Amniotic epithelial cell (primary cell): ENCODE results near the gene RPLP1.

ENCODE experiments used
- DNase-seq: peaks from one replicate; pipeline ENCODE4 v3.0.0-alpha.2; 2010; ENCODE audit warnings: low read depth

The RPLP1 gene

DNA sequence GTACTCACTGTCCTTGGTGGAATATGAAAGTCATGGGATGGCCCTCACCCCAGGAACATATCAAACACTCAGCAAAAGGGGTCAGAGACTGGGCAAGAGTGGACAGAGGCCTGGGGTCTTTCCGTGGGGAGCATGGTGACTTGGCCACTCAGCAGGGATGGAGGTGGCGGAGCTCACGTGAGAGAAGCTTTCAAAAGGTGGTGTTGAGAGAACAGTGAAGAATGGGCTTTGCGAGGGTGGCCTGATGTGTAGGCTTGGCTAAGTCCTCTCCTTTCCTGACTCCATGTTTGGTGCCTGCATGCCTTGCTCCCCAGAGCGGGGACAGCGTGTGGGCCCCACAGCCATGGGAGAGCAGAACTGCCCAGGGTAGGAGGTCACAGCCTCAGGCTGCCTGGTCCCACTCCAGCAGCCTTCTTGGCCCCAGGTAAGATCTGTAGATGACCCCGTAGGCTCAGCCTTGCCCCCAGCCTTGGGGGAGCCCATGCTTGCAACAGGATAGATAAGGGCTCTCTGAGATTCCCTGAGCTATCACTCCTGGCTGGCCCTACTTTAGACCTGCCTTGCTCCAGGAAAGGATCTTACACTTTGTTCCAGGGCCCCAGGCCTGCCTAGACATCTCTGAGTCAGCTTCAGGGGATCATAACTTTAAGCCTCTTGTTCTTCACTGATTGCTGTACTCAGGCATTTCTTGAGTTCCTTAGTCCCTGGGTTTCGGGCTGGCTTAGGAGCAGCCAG lies 17.0 kb downstream of the RPLP1 start:
- peak; percentile 84 for DNase-seq

DNA sequence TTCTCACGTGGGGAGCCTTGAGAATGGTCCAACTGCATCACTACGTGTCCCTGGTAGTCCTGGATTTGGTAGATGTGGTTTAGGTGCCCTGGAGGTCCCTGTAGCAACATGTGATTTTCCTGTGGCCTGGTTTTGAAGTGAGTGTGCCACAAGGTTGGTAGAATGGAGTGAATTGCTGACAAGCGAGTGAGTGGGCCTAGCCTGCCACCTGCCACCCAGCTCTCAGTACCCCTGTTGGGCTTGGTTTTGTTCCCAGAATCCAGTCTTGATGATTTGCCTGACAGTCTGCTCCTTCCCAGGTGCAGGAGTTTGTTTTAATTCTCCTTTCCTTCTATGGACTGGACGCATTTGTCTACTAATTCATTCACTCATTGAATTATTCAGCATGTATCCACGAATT lies 19.4 kb downstream of the RPLP1 start:
- no peak for DNase-seq

GRCh38 chr15:69472562-69472961 lies 19.9 kb downstream of the RPLP1 start:
- DNase-seq: no peak

DNA sequence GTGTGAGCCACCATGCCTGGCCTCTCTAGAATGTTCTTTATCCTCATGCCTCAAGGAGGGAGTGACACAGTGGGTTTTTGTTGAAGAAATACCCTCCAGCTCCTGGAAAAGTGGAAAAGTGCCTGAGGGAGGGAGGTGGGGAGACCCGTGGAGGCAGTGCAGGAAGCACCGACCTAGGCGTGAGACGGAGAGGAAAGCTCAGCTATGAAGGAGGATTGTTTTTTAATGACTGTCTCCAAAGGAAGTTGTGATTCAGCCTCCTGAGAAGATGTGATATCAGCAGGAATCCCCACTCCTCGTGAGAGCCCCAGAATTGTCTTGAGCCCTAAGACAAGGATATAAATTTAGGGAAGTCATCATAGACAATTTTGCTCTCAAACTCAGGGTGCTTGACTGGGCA lies 21.7 kb downstream of the RPLP1 start:
- DNase-seq: peak; percentile 52

DNA sequence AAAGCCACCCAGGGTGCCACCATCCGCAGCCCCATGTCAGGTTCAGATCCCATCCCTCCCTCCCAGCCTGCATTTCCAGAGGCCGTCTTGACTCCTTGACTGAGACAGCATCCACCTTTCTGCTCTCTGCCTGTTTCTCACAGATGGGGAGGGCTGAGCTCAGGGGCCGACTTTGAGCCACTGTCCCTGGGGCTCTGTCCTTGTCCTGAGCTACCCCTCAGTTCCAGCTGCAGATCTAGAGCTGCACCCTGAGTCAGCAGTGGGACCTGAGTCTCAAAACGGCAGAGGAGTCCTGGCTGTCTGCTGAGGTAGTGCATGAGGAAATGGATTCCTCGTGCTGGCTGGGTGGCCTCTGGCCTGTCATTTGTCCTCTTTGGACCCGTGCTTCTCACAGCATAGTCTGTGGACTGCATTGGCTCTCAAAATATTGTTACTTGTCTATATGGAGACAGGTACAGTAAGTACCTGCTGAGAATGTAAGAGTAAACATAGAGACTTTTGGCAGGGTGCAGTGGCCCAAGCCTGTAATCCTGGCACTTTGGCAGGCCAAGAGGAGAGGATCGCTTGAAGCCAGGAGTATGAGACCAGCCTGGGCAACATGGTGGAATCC lies 22.3 kb downstream of the RPLP1 start:
- DNase-seq: no peak

- DNase-seq: peak; percentile 58
Observed at GRCh38 chr15:69475769-69476358, 23.2 kb downstream of the RPLP1 start.

DNA sequence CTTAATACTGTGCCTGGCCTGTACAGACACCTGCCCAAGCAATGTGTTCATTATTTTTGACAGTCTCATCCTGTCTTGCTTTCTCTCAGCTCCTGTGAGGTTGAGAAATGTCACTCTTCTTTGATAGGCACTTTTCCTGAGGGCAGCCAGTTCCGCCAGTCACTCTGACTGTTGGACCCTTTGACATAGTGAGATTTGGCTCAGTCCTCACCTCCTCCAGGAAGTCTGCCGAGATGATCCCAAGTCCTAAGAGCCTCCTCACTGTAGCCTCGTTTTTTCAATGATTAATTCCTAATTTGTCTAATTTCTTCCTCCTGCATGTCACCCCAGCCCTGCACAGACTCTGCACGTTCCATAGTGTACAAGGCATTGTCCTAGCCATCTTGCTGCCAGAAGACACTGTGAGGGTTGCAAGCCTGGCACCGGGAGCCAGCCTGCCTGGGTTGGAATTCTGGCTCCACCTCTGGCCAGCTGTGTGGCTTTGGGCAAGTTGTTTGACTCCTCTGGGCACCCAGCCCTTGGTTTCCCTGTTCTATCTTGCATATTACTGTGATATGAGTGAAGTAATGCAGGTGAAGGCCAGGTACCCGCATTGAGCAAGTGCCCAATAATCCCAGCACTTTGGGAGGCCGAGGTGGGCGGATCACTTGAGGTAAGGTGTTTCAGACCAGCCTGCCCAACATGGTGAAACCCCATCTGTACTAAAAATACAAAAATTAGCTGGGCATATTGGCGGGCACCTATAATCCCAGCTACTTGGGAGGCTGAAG lies 24.3 kb downstream of the RPLP1 start:
- DNase-seq: no peak

DNA sequence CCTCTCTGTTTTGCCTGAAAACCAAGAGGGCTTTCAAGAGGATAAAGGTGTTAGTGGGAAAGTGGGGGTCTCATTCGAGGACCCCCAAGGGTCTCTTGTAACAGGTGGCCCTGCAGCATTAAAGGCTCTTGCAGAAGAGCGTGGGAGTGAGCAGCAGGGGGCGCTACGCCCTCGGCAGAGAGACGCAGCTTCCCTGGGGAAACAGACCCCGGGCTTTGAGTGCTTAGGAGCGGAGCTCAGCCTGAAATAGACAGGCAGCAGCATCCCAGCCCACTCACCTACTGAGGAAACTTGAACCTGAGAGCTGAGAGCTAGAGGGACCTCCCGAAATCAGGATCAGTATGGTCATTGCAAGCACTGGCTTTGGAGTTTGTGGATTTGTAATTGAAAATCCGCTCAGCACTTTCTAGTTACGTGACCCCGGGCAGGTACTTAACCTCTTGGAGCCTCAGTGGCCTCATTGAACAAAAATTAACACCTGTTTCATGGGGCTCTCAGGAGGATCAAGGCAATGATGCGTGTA lies 25.7 kb downstream of the RPLP1 start:
- peak; percentile 51 for DNase-seq

DNA sequence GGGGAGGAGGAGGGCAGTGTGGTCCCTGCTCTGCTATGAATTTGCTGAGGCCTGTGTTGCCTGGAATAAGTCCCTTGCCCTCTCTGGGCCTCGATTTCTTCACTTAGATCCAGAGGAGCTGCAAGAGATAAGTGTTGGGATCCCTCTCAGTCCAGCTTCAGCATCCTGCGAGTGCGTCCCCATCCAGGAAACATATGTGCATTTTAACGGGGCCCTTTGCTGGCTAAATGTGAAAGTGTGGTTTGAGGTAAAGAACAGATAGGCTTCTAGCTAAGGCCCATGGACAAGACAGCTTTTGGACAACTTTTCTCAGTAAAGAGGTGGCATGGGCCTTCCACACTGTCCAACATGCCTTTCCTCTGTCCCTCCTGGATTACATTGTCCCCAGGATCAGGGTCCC lies 26.5 kb downstream of the RPLP1 start:
- no peak for DNase-seq

DNA sequence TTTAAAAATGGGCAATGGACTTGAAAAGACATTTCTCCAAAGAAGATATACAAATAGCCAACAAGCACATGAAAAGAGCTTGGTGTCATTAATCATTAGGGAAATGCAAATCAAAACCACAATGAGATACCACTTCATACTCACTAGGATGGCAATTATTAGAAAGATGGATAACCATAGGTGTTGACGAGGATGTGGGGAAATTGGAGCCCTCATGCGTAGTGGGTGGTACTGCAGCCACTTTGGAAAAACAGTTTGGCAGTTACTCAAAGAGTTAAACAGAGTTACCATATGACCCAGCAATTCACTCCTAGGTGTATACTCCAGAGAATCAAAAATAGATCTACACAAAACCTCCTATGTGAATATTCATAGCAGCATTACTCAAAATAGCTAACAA lies 27.4 kb downstream of the RPLP1 start:
- no peak for DNase-seq

GRCh38 chr15:69480932-69481331 lies 28.3 kb downstream of the RPLP1 start:
- no peak for DNase-seq

GRCh38 chr15:69482686-69483256 lies 30.2 kb downstream of the RPLP1 start:
- DNase-seq: no peak

- DNase-seq: no peak
Observed at GRCh38 chr15:69484837-69485236, 32.2 kb downstream of the RPLP1 start.

DNA sequence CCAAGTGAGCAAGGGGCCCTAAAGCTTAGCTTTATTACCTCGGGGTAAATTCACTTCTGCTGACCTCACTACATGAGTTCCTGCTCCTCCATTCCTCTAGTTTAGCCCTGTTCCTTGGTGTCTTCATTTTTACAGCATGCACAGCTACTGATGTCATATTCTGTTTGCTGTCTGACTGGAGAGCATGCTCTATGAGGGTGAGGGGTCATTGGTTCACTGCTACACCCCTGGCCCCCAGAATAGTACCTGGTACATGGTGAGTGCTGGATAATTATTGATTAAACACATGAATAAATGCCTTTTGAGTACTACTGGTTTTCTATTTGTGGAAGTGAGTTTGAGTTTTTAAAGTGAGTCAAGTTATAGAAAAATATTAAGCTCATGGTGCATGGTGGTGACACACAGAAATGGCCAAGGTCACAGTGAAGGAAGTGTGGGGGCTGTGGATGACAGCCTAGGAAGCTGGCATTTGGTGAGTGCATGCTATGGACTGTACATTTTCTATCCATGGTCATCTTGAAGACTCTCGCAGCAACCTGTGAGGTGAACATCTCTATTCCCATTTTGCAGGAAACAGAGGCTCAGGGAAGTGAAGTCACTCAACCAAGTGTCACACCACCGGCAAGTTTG lies 34.0 kb downstream of the RPLP1 start:
- DNase-seq: no peak

DNA sequence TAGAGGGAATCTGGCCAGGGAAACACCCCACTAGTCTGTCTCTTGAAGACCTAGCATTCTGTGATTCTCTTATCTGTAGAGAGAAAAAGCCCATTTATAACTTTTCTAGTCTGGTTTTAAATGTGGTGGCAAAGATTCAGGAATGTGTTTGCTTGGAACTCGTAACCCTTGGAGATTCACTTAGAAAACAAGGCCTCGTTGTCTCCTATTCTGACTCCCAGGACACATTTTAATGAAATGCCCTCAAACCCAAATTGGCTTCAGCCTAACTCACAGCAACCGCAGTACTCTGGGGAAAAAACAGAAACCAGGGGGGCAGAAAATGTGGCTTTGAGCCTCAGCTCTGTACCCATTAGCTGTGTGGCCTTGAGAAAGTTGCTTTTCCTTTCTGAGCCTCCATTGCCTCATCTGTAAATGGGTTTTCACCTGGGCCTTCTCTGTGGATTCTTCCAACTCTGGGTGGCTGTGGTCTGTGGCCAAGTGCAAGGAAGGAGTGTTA lies 36.5 kb downstream of the RPLP1 start:
- peak; percentile 67 for DNase-seq

- DNase-seq: no peak
Observed at GRCh38 chr15:69490356-69491037, 37.9 kb downstream of the RPLP1 start.

DNA sequence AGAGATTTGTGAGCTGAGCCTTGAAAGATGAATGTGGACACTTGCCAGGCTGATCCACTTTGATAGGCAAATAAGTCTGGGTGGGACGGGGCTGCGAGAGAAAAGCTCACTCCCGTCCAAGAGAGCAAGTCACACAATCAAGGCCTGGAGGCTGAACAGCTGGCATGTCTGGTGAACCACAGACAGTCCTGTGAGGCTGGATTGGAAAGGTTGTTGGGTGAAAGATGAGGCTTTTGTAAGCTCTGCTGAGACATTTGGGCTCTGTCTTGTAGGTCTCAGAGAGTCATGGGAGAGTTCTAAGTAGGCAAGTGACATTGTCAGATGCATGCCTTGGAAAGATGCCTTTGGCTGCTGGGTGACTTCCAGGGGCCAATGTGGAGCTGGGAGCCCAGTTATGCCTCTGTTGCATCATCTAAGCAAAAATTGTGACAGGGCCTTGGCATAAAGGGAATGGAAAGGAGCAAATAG lies 38.5 kb downstream of the RPLP1 start:
- no peak for DNase-seq

GRCh38 chr15:69493406-69493805 lies 40.8 kb downstream of the RPLP1 start:
- DNase-seq: no peak

- DNase-seq: no peak
Observed at GRCh38 chr15:69496001-69496400, 43.4 kb downstream of the RPLP1 start.

GRCh38 chr15:69497076-69497475 lies 44.5 kb downstream of the RPLP1 start:
- no peak for DNase-seq

DNA sequence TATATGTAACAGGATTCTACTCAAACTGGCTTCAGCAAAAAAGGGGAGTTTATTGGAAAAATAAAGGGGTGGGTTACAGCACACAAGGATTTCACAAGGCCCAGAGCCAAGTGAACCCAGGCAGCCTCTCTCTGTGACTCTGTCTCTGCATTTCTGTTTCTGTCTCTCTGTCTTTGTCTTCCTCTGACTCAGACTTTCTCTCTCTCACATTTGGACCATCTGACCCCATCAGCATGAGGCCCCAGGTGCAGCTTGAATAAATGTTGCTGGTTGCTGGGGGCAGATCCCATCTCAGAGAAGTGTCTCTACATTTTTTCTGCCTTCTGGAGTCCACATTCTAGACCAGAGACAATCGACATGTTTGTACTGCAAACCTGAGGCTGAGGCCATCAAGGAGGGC lies 45.0 kb downstream of the RPLP1 start:
- DNase-seq: no peak
